ENCODE results near the gene RALGAPB. TPM values are rescaled to one million over a fixed set of nuclear protein-coding genes. Genes with fewer than 3 reads are reported as not detected.
A peak's percentile ranks its signal among the peaks of the same experiment; 100 is the strongest.

Gene RALGAPB
- total and polyA plus RNA-seq, 2 of the 13 experiments (the other 11 are each of a cell fraction or from before 2014, with no cell fraction given): 17.6 to 30.6 TPM

DNA sequence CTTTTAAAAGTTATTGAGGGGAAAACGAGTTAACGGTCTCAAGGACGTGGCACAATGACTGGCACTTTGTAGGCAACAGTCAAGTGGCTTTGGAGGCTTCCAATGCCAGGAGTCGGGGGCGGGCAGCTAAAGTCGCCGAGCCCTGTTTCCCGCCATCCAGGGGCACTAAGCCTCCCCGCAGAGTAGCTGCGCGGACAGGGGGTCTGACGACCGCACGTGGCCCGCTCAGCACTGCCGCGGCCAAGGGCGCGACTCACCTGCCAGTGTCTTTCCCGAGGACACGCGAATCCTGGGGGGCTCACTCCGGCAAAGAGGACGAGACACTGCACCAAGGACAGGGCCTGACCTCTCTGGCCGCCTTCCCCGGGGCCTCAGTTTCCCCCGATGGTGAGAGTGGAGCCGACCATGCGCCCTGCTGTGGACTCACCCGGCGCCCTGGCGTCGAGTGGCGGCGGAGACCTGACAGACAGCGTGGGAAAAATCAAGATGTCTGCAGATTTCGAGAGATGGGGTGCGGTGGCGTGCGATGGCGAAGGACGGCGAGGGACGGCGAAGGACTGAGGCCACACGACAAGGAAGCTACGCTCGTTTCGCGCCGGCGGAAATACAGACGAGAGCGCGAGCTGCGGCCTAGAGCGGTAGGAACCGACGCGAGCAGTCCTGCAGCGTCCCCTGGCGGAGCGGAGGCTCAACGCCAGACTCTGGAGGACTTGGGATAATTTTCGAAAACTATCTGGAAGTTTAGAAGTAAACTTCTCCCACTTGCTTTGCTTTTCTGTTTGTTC lies 37.7 kb upstream of the RALGAPB start, which contains the start of gene SNHG17 (continued):
- TF ChIP-seq, protein P1, sequence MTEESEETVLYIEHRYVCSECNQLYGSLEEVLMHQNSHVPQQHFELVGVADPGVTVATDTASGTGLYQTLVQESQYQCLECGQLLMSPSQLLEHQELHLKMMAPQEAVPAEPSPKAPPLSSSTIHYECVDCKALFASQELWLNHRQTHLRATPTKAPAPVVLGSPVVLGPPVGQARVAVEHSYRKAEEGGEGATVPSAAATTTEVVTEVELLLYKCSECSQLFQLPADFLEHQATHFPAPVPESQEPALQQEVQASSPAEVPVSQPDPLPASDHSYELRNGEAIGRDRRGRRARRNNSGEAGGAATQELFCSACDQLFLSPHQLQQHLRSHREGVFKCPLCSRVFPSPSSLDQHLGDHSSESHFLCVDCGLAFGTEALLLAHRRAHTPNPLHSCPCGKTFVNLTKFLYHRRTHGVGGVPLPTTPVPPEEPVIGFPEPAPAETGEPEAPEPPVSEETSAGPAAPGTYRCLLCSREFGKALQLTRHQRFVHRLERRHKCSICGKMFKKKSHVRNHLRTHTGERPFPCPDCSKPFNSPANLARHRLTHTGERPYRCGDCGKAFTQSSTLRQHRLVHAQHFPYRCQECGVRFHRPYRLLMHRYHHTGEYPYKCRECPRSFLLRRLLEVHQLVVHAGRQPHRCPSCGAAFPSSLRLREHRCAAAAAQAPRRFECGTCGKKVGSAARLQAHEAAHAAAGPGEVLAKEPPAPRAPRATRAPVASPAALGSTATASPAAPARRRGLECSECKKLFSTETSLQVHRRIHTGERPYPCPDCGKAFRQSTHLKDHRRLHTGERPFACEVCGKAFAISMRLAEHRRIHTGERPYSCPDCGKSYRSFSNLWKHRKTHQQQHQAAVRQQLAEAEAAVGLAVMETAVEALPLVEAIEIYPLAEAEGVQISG (CRISPR knock-in tag; IDR thresholded peaks at IDR 0.05): peak; percentile 100
- TF ChIP-seq, protein P2, sequence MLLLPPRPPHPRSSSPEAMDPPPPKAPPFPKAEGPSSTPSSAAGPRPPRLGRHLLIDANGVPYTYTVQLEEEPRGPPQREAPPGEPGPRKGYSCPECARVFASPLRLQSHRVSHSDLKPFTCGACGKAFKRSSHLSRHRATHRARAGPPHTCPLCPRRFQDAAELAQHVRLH (CRISPR knock-in tag; IDR thresholded peaks at IDR 0.05; ENCODE audit: borderline replicate concordance, low read depth): peak; percentile 100
- TF ChIP-seq HHEX (CRISPR knock-in tag; IDR thresholded peaks at IDR 0.05): no peak
- peak; percentile 96 for TF ChIP-seq TBX2 (CRISPR knock-in tag; IDR thresholded peaks at IDR 0.05; ENCODE audit: borderline replicate concordance)
- TF ChIP-seq TSC22D2 (CRISPR knock-in tag; IDR thresholded peaks at IDR 0.05; ENCODE audit: borderline replicate concordance): peak; percentile 99
- peak; percentile 100 for TF ChIP-seq MTF2 (CRISPR knock-in tag; IDR thresholded peaks at IDR 0.05; ENCODE audit: borderline replicate concordance)
- peak; percentile 99; the same call in 1 of the 2 replicates for TF ChIP-seq ZNF724P (CRISPR knock-in tag; IDR thresholded peaks at IDR 0.05; ENCODE audit: borderline replicate concordance)
- peak; percentile 99 for TF ChIP-seq ZNF678 (CRISPR knock-in tag; IDR thresholded peaks at IDR 0.05)
- peak; percentile 99 for TF ChIP-seq CCDC6 (CRISPR knock-in tag; IDR thresholded peaks at IDR 0.05)
- TF ChIP-seq ERF (CRISPR knock-in tag; IDR thresholded peaks at IDR 0.05): peak; percentile 100
- TF ChIP-seq ZSCAN30 (CRISPR knock-in tag; IDR thresholded peaks at IDR 0.05): peak; percentile 98
- TF ChIP-seq STAT5B (CRISPR knock-in tag; IDR thresholded peaks at IDR 0.05): peak; percentile 98
- peak; percentile 99 for TF ChIP-seq ATF7-NPFF (CRISPR knock-in tag; IDR thresholded peaks at IDR 0.05; ENCODE audit: low read depth)
- TF ChIP-seq MAFG (CRISPR knock-in tag; IDR thresholded peaks at IDR 0.05): peak; percentile 70; the same call in 1 of the 2 replicates
- TF ChIP-seq, protein P3, sequence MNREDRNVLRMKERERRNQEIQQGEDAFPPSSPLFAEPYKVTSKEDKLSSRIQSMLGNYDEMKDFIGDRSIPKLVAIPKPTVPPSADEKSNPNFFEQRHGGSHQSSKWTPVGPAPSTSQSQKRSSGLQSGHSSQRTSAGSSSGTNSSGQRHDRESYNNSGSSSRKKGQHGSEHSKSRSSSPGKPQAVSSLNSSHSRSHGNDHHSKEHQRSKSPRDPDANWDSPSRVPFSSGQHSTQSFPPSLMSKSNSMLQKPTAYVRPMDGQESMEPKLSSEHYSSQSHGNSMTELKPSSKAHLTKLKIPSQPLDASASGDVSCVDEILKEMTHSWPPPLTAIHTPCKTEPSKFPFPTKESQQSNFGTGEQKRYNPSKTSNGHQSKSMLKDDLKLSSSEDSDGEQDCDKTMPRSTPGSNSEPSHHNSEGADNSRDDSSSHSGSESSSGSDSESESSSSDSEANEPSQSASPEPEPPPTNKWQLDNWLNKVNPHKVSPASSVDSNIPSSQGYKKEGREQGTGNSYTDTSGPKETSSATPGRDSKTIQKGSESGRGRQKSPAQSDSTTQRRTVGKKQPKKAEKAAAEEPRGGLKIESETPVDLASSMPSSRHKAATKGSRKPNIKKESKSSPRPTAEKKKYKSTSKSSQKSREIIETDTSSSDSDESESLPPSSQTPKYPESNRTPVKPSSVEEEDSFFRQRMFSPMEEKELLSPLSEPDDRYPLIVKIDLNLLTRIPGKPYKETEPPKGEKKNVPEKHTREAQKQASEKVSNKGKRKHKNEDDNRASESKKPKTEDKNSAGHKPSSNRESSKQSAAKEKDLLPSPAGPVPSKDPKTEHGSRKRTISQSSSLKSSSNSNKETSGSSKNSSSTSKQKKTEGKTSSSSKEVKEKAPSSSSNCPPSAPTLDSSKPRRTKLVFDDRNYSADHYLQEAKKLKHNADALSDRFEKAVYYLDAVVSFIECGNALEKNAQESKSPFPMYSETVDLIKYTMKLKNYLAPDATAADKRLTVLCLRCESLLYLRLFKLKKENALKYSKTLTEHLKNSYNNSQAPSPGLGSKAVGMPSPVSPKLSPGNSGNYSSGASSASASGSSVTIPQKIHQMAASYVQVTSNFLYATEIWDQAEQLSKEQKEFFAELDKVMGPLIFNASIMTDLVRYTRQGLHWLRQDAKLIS (CRISPR knock-in tag; IDR thresholded peaks at IDR 0.05): no peak; the same call in none of the 2 replicates
- TF ChIP-seq, protein P4, sequence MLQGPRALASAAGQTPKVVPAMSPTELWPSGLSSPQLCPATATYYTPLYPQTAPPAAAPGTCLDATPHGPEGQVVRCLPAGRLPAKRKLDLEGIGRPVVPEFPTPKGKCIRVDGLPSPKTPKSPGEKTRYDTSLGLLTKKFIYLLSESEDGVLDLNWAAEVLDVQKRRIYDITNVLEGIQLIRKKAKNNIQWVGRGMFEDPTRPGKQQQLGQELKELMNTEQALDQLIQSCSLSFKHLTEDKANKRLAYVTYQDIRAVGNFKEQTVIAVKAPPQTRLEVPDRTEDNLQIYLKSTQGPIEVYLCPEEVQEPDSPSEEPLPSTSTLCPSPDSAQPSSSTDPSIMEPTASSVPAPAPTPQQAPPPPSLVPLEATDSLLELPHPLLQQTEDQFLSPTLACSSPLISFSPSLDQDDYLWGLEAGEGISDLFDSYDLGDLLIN (CRISPR knock-in tag; IDR thresholded peaks at IDR 0.05; ENCODE audit: borderline replicate concordance): peak; percentile 99
- TF ChIP-seq, protein P5, sequence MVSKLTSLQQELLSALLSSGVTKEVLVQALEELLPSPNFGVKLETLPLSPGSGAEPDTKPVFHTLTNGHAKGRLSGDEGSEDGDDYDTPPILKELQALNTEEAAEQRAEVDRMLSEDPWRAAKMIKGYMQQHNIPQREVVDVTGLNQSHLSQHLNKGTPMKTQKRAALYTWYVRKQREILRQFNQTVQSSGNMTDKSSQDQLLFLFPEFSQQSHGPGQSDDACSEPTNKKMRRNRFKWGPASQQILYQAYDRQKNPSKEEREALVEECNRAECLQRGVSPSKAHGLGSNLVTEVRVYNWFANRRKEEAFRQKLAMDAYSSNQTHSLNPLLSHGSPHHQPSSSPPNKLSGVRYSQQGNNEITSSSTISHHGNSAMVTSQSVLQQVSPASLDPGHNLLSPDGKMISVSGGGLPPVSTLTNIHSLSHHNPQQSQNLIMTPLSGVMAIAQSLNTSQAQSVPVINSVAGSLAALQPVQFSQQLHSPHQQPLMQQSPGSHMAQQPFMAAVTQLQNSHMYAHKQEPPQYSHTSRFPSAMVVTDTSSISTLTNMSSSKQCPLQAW (CRISPR knock-in tag; IDR thresholded peaks at IDR 0.05): peak; percentile 98
- peak; percentile 100 for TF ChIP-seq ZNF713 (CRISPR knock-in tag; IDR thresholded peaks at IDR 0.05)
- TF ChIP-seq FOXM1 (CRISPR knock-in tag; IDR thresholded peaks at IDR 0.05): peak; percentile 87
- TF ChIP-seq MTF1 (CRISPR knock-in tag; IDR thresholded peaks at IDR 0.05): peak; percentile 91
